IMR-90 (cell line): ENCODE data around the gene CD36. TPM values are rescaled to one million over a fixed set of nuclear protein-coding genes. Genes with fewer than 3 reads are reported as not detected.
A peak's percentile ranks its signal among the peaks of the same experiment; 100 is the strongest.

Experiments used
- ATAC-seq: fragments of 200-7000 bp; cut with Tn5 transposase; 2 replicates; pipeline ENCODE4 v1.9.1; 2020; ENCODE audit warnings: low read depth, mild to moderate bottlenecking, moderate library complexity
- BruUV-seq: library from RNA; stranded (reverse); fragments of 400-500 nt; replicated peaks from 2 replicates; lab custom pipeline; 2021; lab: Mats Ljungman, UMichigan
- CTCF ChIA-PET: fragments of 300-600 bp; formaldehyde crosslinking; extraction: SDS; loops from one replicate; lab custom pipeline; 2021; ENCODE audit warnings: antibody characterized with exemption; lab: Yijun Ruan, JAX
- POLR2A ChIA-PET: fragments of 300-600 bp; sonication (Branson Sonifier 250); formaldehyde crosslinking; loops from one replicate; lab custom pipeline; 2022; ENCODE audit warnings: antibody characterized with exemption; ENCODE audit not compliant: unreplicated experiment; lab: Charles Lee
- DNase-seq: peaks from one replicate; pipeline ENCODE4 v3.0.0; 2013
- H2AFZ ChIP-seq: replicated peaks from 2 replicates; pipeline ENCODE3; 2013; ENCODE audit warnings: low read length, mild to moderate bottlenecking; ENCODE audit not compliant: poor library complexity
- H2AK5ac ChIP-seq: 2 replicates; pipeline ENCODE4 v1.6.1; 2013; ENCODE audit warnings: low read depth, low read length, inconsistent platforms
- H2AK9ac ChIP-seq: replicated peaks from 2 replicates; pipeline ENCODE3; 2013; ENCODE audit warnings: mild to moderate bottlenecking, low read depth, low read length, moderate library complexity; ENCODE audit not compliant: poor library complexity
- H2BK120ac ChIP-seq: 2 replicates; pipeline ENCODE4 v1.6.1; 2013; ENCODE audit warnings: low read depth, low read length, inconsistent platforms
- H2BK15ac ChIP-seq: 3 replicates; pipeline ENCODE4 v1.6.1; 2013; ENCODE audit warnings: low read depth, low read length, inconsistent platforms
- H2BK20ac ChIP-seq: 2 replicates; pipeline ENCODE4 v1.6.1; 2013; ENCODE audit warnings: low read depth, mild to moderate bottlenecking, inconsistent platforms, low read length, moderate library complexity
- H2BK5ac ChIP-seq: 2 replicates; pipeline ENCODE4 v1.6.1; 2013; ENCODE audit warnings: mild to moderate bottlenecking, low read depth, low read length, inconsistent platforms; ENCODE audit not compliant: poor library complexity, severe bottlenecking
- H3K14ac ChIP-seq: replicated peaks from 2 replicates; pipeline ENCODE4 v1.6.1; 2013; ENCODE audit warnings: low read depth, low read length, inconsistent platforms
- H3K18ac ChIP-seq: 2 replicates; pipeline ENCODE4 v1.6.1; 2013; ENCODE audit warnings: low read depth, low read length, control low read depth
- H3K23ac ChIP-seq: 2 replicates; pipeline ENCODE4 v1.6.1; 2013; ENCODE audit warnings: low read depth, low read length, inconsistent platforms
- H3K27ac ChIP-seq: 2 replicates; pipeline ENCODE4 v1.5.1; 2013; ENCODE audit warnings: mild to moderate bottlenecking, control low read depth, low read length; ENCODE audit not compliant: insufficient read depth
- H3K27me3 ChIP-seq: 2 replicates; pipeline ENCODE4 v1.6.1; 2013; ENCODE audit warnings: low read length; ENCODE audit not compliant: control insufficient read depth, insufficient read depth
- H3K36me3 ChIP-seq: 2 replicates; pipeline ENCODE4 v1.6.1; 2013; ENCODE audit warnings: low read length, mixed read lengths; ENCODE audit not compliant: control insufficient read depth, insufficient read depth
- H3K4ac ChIP-seq: 2 replicates; pipeline ENCODE4 v1.6.1; 2013; ENCODE audit warnings: low read depth, low read length, inconsistent platforms
- H3K4me1 ChIP-seq: 2 replicates; pipeline ENCODE4 v1.6.1; 2013; ENCODE audit warnings: low read length, mixed read lengths; ENCODE audit not compliant: control insufficient read depth, insufficient read depth
- H3K4me2 ChIP-seq: 2 replicates; pipeline ENCODE4 v1.6.1; 2013; ENCODE audit warnings: low read depth, mild to moderate bottlenecking, control low read depth, low read length, moderate library complexity
- H3K4me3 ChIP-seq: 2 replicates; pipeline ENCODE4 v1.5.1; 2013; ENCODE audit warnings: low read depth, mild to moderate bottlenecking, control low read depth, low read length, moderate library complexity; ENCODE audit not compliant: insufficient read depth
- H3K56ac ChIP-seq: 2 replicates; pipeline ENCODE4 v1.6.1; 2013; ENCODE audit warnings: low read length, inconsistent platforms; ENCODE audit not compliant: insufficient read depth; ENCODE audit errors: extremely low read depth
- H3K79me1 ChIP-seq, 2 experiments: 2 replicates each; pipeline ENCODE4 v1.6.1; 2013; ENCODE audit warnings: low read length in 2 of 2, inconsistent platforms in 1 of 2, low read depth in 1 of 2
- H3K9ac ChIP-seq: 2 replicates; pipeline ENCODE4 v1.6.1; 2013; ENCODE audit warnings: low read depth, low read length, control low read depth
- H3K9me1 ChIP-seq: 2 replicates; pipeline ENCODE4 v1.6.1; 2013; ENCODE audit warnings: low read length, inconsistent platforms; ENCODE audit not compliant: insufficient read depth
- H3K9me3 ChIP-seq: 2 replicates; pipeline ENCODE4 v1.6.1; 2013; ENCODE audit warnings: low read length; ENCODE audit not compliant: control insufficient read depth, insufficient read depth
- H4K20me1 ChIP-seq: 2 replicates; pipeline ENCODE4 v1.6.1; 2013; ENCODE audit warnings: low read length, inconsistent platforms; ENCODE audit not compliant: insufficient read depth
- H4K5ac ChIP-seq: 2 replicates; pipeline ENCODE4 v1.6.1; 2013; ENCODE audit warnings: mild to moderate bottlenecking, low read depth, low read length, control low read depth
- H4K8ac ChIP-seq, 2 experiments: 2 replicates each; pipeline ENCODE4 v1.6.1; 2013; ENCODE audit warnings: low read depth in 2 of 2, low read length in 2 of 2, control low read depth in 1 of 2, inconsistent platforms in 1 of 2
- H4K91ac ChIP-seq: 2 replicates; pipeline ENCODE4 v1.6.1; 2013; ENCODE audit warnings: low read depth, low read length, inconsistent platforms; ENCODE audit not compliant: insufficient read depth
- BHLHE40 ChIP-seq: fragments of 150-350 bp; IDR thresholded peaks from 2 replicates; pipeline ENCODE4 v1.6.1; 2016; ENCODE audit warnings: mild to moderate bottlenecking, low read depth, low read length
- CEBPB ChIP-seq: IDR thresholded peaks from 2 replicates; pipeline ENCODE4 v1.6.1; 2012; ENCODE audit warnings: low read depth, low read length, improper control_type of control experiment
- CHD1 ChIP-seq: IDR thresholded peaks from 2 replicates; pipeline ENCODE4 v1.6.1; 2012; ENCODE audit warnings: low read depth, low read length, improper control_type of control experiment
- CTCF ChIP-seq: conservative IDR thresholded peaks from 2 replicates; pipeline ENCODE4 v1.5.1; 2012; ENCODE audit warnings: mild to moderate bottlenecking, low read depth, low read length, improper control_type of control experiment
- ELK1 ChIP-seq: fragments of 150-350 bp; IDR thresholded peaks from 2 replicates; pipeline ENCODE4 v1.6.1; 2016; ENCODE audit warnings: low read depth, mild to moderate bottlenecking, low read length, moderate library complexity, borderline replicate concordance
- MXI1 ChIP-seq: IDR thresholded peaks from 2 replicates; pipeline ENCODE4 v1.6.1; 2012; ENCODE audit warnings: low read depth, mild to moderate bottlenecking, low read length, moderate library complexity, borderline replicate concordance
- POLR2A ChIP-seq: IDR thresholded peaks from 2 replicates; pipeline ENCODE4 v1.6.1; 2012; ENCODE audit warnings: mild to moderate bottlenecking, low read depth, low read length
- RCOR1 ChIP-seq: IDR thresholded peaks from 2 replicates; pipeline ENCODE4 v1.6.1; 2012; ENCODE audit warnings: mild to moderate bottlenecking, low read length, improper control_type of control experiment; ENCODE audit not compliant: insufficient replicate concordance
- RFX5 ChIP-seq: IDR thresholded peaks from 2 replicates; pipeline ENCODE4 v1.8.0; 2012; ENCODE audit warnings: low read depth, mild to moderate bottlenecking, low read length, moderate library complexity
- SMC3 ChIP-seq: fragments of 150-350 bp; IDR thresholded peaks from 2 replicates; pipeline ENCODE4 v1.6.1; 2016; ENCODE audit warnings: low read depth, mild to moderate bottlenecking, antibody characterized with exemption, low read length, moderate library complexity
- WGBS, 2 experiments: methylation state at CpG; one replicate each; pipeline versions ENCODE4 v1.1.5 to v1.1.7; 2013; ENCODE audit warnings: missing lambda C conversion rate in 2 of 2; ENCODE audit not compliant: insufficient read length in 1 of 2; ENCODE audit errors: extremely low coverage in 2 of 2; 5-methylcytosine and 5-hydroxymethylcytosine counted together
- dilution Hi-C: fragments of 300-500 bp; cut with HindIII; formaldehyde crosslinking; loops from one replicate; pipeline ENCODE4 v1.14.3; 2018; ENCODE audit warnings: low sequenced_read_pairs; ENCODE audit not compliant: unreplicated experiment
- in situ Hi-C: fragments of 300-500 bp; cut with MboI; formaldehyde crosslinking; loops from 3 replicates; pipeline ENCODE4 v1.14.3; 2019; ENCODE audit warnings: low sequenced_read_pairs, inconsistent platforms, mixed read lengths
- intact Hi-C: fragments of 100-400 bp; cut with micrococcal nuclease; formaldehyde crosslinking; loops from 2 replicates; pipeline ENCODE4 v1.10.0; 2022
- polyA plus RNA-seq, 3 experiments: library from polyadenylated mRNA; depleted of rRNA; stranded (reverse); fragments of >200 nt; gene quantifications; 2 replicates each; pipeline ENCODE4 v1.2.3, GENCODE V29; 2012; ENCODE audit warnings: low replicate concordance in 1 of 3
- total RNA-seq: library from RNA; depleted of rRNA; stranded (reverse); fragments of >200 nt; gene quantifications from 2 replicates; pipeline ENCODE4 v1.2.3, GENCODE V29; 2012

CD36 gene
- total and polyA plus RNA-seq, 2 of the 4 experiments (the other 2 are of a cell fraction), result 0.19 to 0.54 TPM

- Histone ChIP-seq H3K23ac (no peak overlapping the region), H3K14ac (peak overlapping the region; percentile 28; the same call in 1 of the 2 replicates), H2BK120ac (peak overlapping the region; percentile 22; the same call in 1 of the 2 replicates), H3K56ac (no peak overlapping the region), H2BK5ac (peak overlapping the region; percentile 73), H3K79me1 (no peaks in the 10 kb centered on the region), H3K9me1 (peaks cover 4% of the 10 kb centered on the region), H3K9ac (no peak overlapping the region), H2AFZ (no peak overlapping the region), H4K91ac (no peak overlapping the region), H4K20me1 (no peaks in the 10 kb centered on the region), H3K4me2 (peak overlapping the region; percentile 18; the same call in 1 of the 2 replicates), H2AK9ac (no peak overlapping the region), H2BK20ac (peak overlapping the region; percentile 29; the same call in 1 of the 2 replicates), H3K4ac (peak overlapping the region; percentile 47; the same call in 1 of the 2 replicates), H3K4me1 (peaks cover 10% of the 10 kb centered on the region), H3K18ac (peak overlapping the region; percentile 58), H3K9me3 (no peaks in the 10 kb centered on the region), H4K5ac (no peak overlapping the region; the same call in 1 of the 2 replicates), H3K36me3 (no peaks in the 10 kb centered on the region), H3K4me3 (no peak overlapping the region), H4K8ac (peak overlapping the region; percentile 17 to 27; a peak in 1 of 4 replicates), H3K27me3 (no peaks in the 10 kb centered on the region), H2BK15ac (no peak overlapping the region), H3K27ac (no peak overlapping the region), H2AK5ac (peak overlapping the region; percentile 71; the same call in 1 of the 2 replicates)
- no TSS peak for BruUV-seq
- no peak for DNase-seq
- peak; percentile 10; the same call in 1 of the 2 replicates for ATAC-seq
- dilution Hi-C loops (no loop called here), in situ Hi-C loops (no loop called here), intact Hi-C loops (no loop called here)
- POLR2A ChIA-PET, result no interaction called here
- CTCF ChIA-PET, result interaction anchor here (0.5 to 0.9 kb wide), 2 partner anchors 8 to 385 kb away, joined by 3 to 4 read pairs; no protein-coding TSS in a partner anchor
- 10% methylated on average over 3 of the region's 3 CpGs; no CpG with 5 or more reads in 1 of the 2 experiments for WGBS, 2 experiments
- no peak for TF ChIP-seq SMC3
- TF ChIP-seq CTCF, result no peak
- no peak for TF ChIP-seq MXI1
- TF ChIP-seq BHLHE40, result no peak
- TF ChIP-seq RFX5, result no peak
- TF ChIP-seq CHD1, result no peak
- TF ChIP-seq ELK1, result no peak
- no peak for TF ChIP-seq CEBPB
- TF ChIP-seq RCOR1, result no peak
- TF ChIP-seq POLR2A, result no peak
Observed at GRCh38 chr7:80611353-80611752, 27.1 kb upstream of the CD36 start.
